ENCODE results near the gene TWF2. TPM values are rescaled to one million over a fixed set of nuclear protein-coding genes. Genes with fewer than 3 reads are reported as not detected.

The TWF2 gene
- total and polyA plus RNA-seq, 2 donors: 36.7 to 75.3 TPM

GRCh38 chr3:52228751-52229291 lies 10.1 kb downstream of the TWF2 start:
- H3K4me3 ChIP-seq (ENCODE audit: low read depth, low read length): no peak overlapping the region
- H3K4me1 ChIP-seq (ENCODE audit: insufficient read depth): no peaks in the 10 kb centered on the region
- no peak for DNase-seq (ENCODE audit: extremely low spot score)
- WGBS: 89% methylated on average over 21 of the region's 21 CpGs
- H3K27ac ChIP-seq (ENCODE audit: low read depth): no peak overlapping the region
- H3K36me3 ChIP-seq (ENCODE audit: insufficient read depth): peaks cover 5% of the 10 kb centered on the region

- Histone ChIP-seq H3K4me1 (ENCODE audit: insufficient read depth) (no peaks in the 10 kb centered on the region), H3K4me3 (ENCODE audit: low read depth, low read length) (no peak overlapping the region), H3K36me3 (ENCODE audit: insufficient read depth) (peaks cover 5% of the 10 kb centered on the region), H3K27ac (ENCODE audit: low read depth) (no peak overlapping the region)
- no peak for DNase-seq (ENCODE audit: extremely low spot score)
- WGBS: 87% methylated on average over 10 of the region's 10 CpGs
These were observed 10.7 kb downstream of the TWF2 start for GRCh38 chr3:52228266-52228665.

- no peaks in the 10 kb centered on the region for H3K4me1 ChIP-seq (ENCODE audit: insufficient read depth)
- no peak for DNase-seq (ENCODE audit: extremely low spot score)
- WGBS: 79% methylated on average over 7 of the region's 7 CpGs
- no peak overlapping the region for H3K27ac ChIP-seq (ENCODE audit: low read depth)
- peaks cover 5% of the 10 kb centered on the region for H3K36me3 ChIP-seq (ENCODE audit: insufficient read depth)
- H3K4me3 ChIP-seq (ENCODE audit: low read depth, low read length): no peak overlapping the region
These were observed 11.2 kb downstream of the TWF2 start for GRCh38 chr3:52227766-52228165.

GRCh38 chr3:52227117-52227516 lies 11.8 kb downstream of the TWF2 start:
- WGBS: 89% methylated on average over 4 of the region's 4 CpGs
- no peak overlapping the region for H3K4me3 ChIP-seq (ENCODE audit: low read depth, low read length)
- no peaks in the 10 kb centered on the region for H3K4me1 ChIP-seq (ENCODE audit: insufficient read depth)
- H3K27ac ChIP-seq (ENCODE audit: low read depth): no peak overlapping the region
- peaks cover 5% of the 10 kb centered on the region for H3K36me3 ChIP-seq (ENCODE audit: insufficient read depth)
- DNase-seq (ENCODE audit: extremely low spot score): no peak

GRCh38 chr3:52226229-52226817 lies 12.6 kb downstream of the TWF2 start:
- Histone ChIP-seq H3K27ac (ENCODE audit: low read depth) (no peak overlapping the region), H3K36me3 (ENCODE audit: insufficient read depth) (peaks cover 5% of the 10 kb centered on the region), H3K4me1 (ENCODE audit: insufficient read depth) (no peaks in the 10 kb centered on the region), H3K4me3 (ENCODE audit: low read depth, low read length) (no peak overlapping the region)
- DNase-seq (ENCODE audit: extremely low spot score): no peak
- WGBS: 82% methylated on average over 5 of the region's 5 CpGs

- Histone ChIP-seq H3K4me1 (ENCODE audit: insufficient read depth) (no peaks in the 10 kb centered on the region), H3K4me3 (ENCODE audit: low read depth, low read length) (no peak within 1 kb of the TSS), H3K36me3 (ENCODE audit: insufficient read depth) (peaks cover 5% of the 10 kb centered on the region), H3K27ac (ENCODE audit: low read depth) (no peak within 1 kb of the TSS)
- DNase-seq (ENCODE audit: extremely low spot score): no peak
- WGBS: 73% methylated on average over 9 of the region's 9 CpGs
These were observed 13.3 kb downstream of the TWF2 start, which contains the start of gene TLR9 for GRCh38 chr3:52225452-52226228. TLR9 (minus strand) TSS chr3:52225645; CDS start chr3:52225529, 116 bp downstream.

GRCh38 chr3:52223449-52224408 lies 15.2 kb downstream of the TWF2 start:
- DNase-seq (ENCODE audit: extremely low spot score): no peak
- H3K27ac ChIP-seq (ENCODE audit: low read depth): no peak overlapping the region
- H3K4me3 ChIP-seq (ENCODE audit: low read depth, low read length): no peak overlapping the region
- H3K36me3 ChIP-seq (ENCODE audit: insufficient read depth): peaks cover 1% of the 10 kb centered on the region
- H3K4me1 ChIP-seq (ENCODE audit: insufficient read depth): no peaks in the 10 kb centered on the region
- 94% methylated on average over 32 of the region's 32 CpGs for WGBS

- no peaks in the 10 kb centered on the region for H3K36me3 ChIP-seq (ENCODE audit: insufficient read depth)
- DNase-seq (ENCODE audit: extremely low spot score): no peak
- no peak overlapping the region for H3K27ac ChIP-seq (ENCODE audit: low read depth)
- H3K4me1 ChIP-seq (ENCODE audit: insufficient read depth): no peaks in the 10 kb centered on the region
- 92% methylated on average over 41 of the region's 41 CpGs for WGBS
- H3K4me3 ChIP-seq (ENCODE audit: low read depth, low read length): no peak overlapping the region
These were observed 16.4 kb downstream of the TWF2 start for GRCh38 chr3:52222319-52223221.

GRCh38 chr3:52221563-52222318 lies 17.2 kb downstream of the TWF2 start:
- 82% methylated on average over 34 of the region's 34 CpGs for WGBS
- H3K36me3 ChIP-seq (ENCODE audit: insufficient read depth): no peaks in the 10 kb centered on the region
- H3K4me1 ChIP-seq (ENCODE audit: insufficient read depth): no peaks in the 10 kb centered on the region
- DNase-seq (ENCODE audit: extremely low spot score): no peak
- H3K4me3 ChIP-seq (ENCODE audit: low read depth, low read length): no peak overlapping the region
- H3K27ac ChIP-seq (ENCODE audit: low read depth): no peak overlapping the region

- Histone ChIP-seq H3K27ac (ENCODE audit: low read depth) (no peak overlapping the region), H3K4me3 (ENCODE audit: low read depth, low read length) (no peak overlapping the region), H3K36me3 (ENCODE audit: insufficient read depth) (no peaks in the 10 kb centered on the region), H3K4me1 (ENCODE audit: insufficient read depth) (no peaks in the 10 kb centered on the region)
- WGBS: 96% methylated on average over 27 of the region's 27 CpGs
- DNase-seq (ENCODE audit: extremely low spot score): no peak
These were observed 17.8 kb downstream of the TWF2 start for GRCh38 chr3:52221141-52221562.

GRCh38 chr3:52220380-52221026 lies 18.5 kb downstream of the TWF2 start:
- H3K27ac ChIP-seq (ENCODE audit: low read depth): no peak overlapping the region
- no peak overlapping the region for H3K4me3 ChIP-seq (ENCODE audit: low read depth, low read length)
- no peaks in the 10 kb centered on the region for H3K4me1 ChIP-seq (ENCODE audit: insufficient read depth)
- no peaks in the 10 kb centered on the region for H3K36me3 ChIP-seq (ENCODE audit: insufficient read depth)
- WGBS: 31% methylated on average over 9 of the region's 9 CpGs
- DNase-seq (ENCODE audit: extremely low spot score): no peak

All from urinary bladder (tissue), 4 donors.